Gastrocnemius medialis (tissue), 4 donors: ENCODE measurements around the gene ROBO2. TPM values are rescaled to one million over a fixed set of nuclear protein-coding genes. Genes with fewer than 3 reads are reported as not detected.

Source experiments
- ATAC-seq, 2 donors: fragments of 150-250 bp; one replicate each; pipeline ENCODE4 v1.9.1; 2016
- DNase-seq, 2 donors: peaks; one replicate each; pipeline ENCODE4 v3.0.0-alpha.2; 2019
- H3K27ac ChIP-seq, 4 donors: fragments of 200-600 bp; sonication (generic); 1 replicate in 1 of 4; 2 replicates in 3 of 4; pipeline ENCODE4 v1.5.1; 2016 to 2018; ENCODE audit warnings: mild to moderate bottlenecking in 2 of 4, moderate library complexity in 1 of 4
- H3K27me3 ChIP-seq, 3 donors: fragments of 200-600 bp; sonication (generic) in 2 of 3; 1 replicate in 1 of 3; 2 replicates in 2 of 3; pipeline versions ENCODE4 v1.5.1 to v1.6.0; 2016 to 2019; ENCODE audit warnings: mild to moderate bottlenecking in 1 of 3, moderate library complexity in 1 of 3
- H3K36me3 ChIP-seq, 2 donors: fragments of 200-600 bp; sonication (generic) in 1 of 2; one replicate each; pipeline ENCODE4 v1.5.1; 2017 to 2018
- H3K4me1 ChIP-seq, 2 donors: fragments of 200-600 bp; sonication (generic) in 1 of 2; one replicate each; pipeline ENCODE4 v1.5.1; 2016 to 2017; ENCODE audit warnings: mild to moderate bottlenecking in 2 of 2
- H3K4me3 ChIP-seq, 4 donors: fragments of 200-600 bp; sonication (generic) in 3 of 4; 1 replicate in 1 of 4; 2 replicates in 3 of 4; pipeline ENCODE4 v1.5.1; 2016 to 2019; ENCODE audit warnings: mild to moderate bottlenecking in 2 of 4
- H3K9me3 ChIP-seq, 3 donors: fragments of 200-600 bp; sonication (generic) in 2 of 3; 1 replicate in 1 of 3; 2 replicates in 2 of 3; pipeline ENCODE4 v1.5.1; 2016 to 2019
- POLR2A ChIP-seq, 2 donors: fragments of 450-650 bp; IDR thresholded peaks; one replicate each; pipeline ENCODE4 v1.6.1; 2017; ENCODE audit warnings: antibody characterized with exemption in 2 of 2, mild to moderate bottlenecking in 2 of 2, moderate library complexity in 2 of 2
- in situ Hi-C, 4 donors: fragments of 200-750 bp; cut with MboI; loops; one replicate each; pipeline versions ENCODE4 v1.15.0 to v1.8.0; 2017; ENCODE audit warnings: low sequenced_read_pairs in 4 of 4
- intact Hi-C: fragments of 100-400 bp; cut with DNase I; formaldehyde crosslinking; loops from one replicate; pipeline ENCODE4 v1.15.1; 2023; ENCODE audit warnings: low total_unique reads
- total RNA-seq, 4 donors: library from RNA; depleted of rRNA; stranded (reverse); fragments of >200 nt; gene quantifications; one replicate each; pipeline versions ENCODE4 v1.1.0 to v1.2.3, GENCODE V29; 2016
- TF ChIP-seq, protein P1 (sequence below), 5 experiments: fragments of 450-650 bp in 3 of 5; fragments of 200-600 bp in 2 of 5; sonication (generic) in 2 of 5; IDR thresholded peaks in 4 of 5; conservative IDR thresholded peaks in 1 of 5; 1 replicate in 4 of 5; 2 replicates in 1 of 5; pipeline ENCODE4 v1.5.1; 2016 to 2019; ENCODE audit warnings: antibody characterized with exemption in 5 of 5, mild to moderate bottlenecking in 3 of 5, moderate library complexity in 3 of 5

ROBO2 gene
- total RNA-seq, 4 donors from 2014 or later, result 0.07 TPM; not detected in 3

DNA sequence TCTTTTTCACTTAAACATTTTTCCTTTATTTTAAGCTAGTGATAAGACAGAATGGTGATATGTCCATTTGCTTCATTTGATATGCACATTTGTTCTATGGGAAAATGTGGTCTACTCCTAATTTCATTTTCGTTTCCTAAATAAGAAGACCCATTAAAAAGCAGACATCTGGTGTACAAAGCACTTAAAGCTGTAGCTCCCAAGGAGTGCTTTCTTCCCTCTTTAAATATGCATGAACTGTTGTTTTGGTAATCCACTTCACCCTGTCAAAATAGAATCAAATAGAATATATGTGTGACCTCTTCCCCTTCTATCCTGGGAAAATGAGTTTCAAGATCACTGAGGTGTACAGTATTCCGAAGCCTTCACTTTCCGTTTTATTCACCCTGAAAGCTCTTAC is 182.8 kb downstream of the ROBO2 start:
- no peaks in the 10 kb centered on the region for H3K36me3 ChIP-seq
- in situ Hi-C loops, result no loop called here
- no peaks in the 10 kb centered on the region for H3K27me3 ChIP-seq
- TF ChIP-seq, protein P1, sequence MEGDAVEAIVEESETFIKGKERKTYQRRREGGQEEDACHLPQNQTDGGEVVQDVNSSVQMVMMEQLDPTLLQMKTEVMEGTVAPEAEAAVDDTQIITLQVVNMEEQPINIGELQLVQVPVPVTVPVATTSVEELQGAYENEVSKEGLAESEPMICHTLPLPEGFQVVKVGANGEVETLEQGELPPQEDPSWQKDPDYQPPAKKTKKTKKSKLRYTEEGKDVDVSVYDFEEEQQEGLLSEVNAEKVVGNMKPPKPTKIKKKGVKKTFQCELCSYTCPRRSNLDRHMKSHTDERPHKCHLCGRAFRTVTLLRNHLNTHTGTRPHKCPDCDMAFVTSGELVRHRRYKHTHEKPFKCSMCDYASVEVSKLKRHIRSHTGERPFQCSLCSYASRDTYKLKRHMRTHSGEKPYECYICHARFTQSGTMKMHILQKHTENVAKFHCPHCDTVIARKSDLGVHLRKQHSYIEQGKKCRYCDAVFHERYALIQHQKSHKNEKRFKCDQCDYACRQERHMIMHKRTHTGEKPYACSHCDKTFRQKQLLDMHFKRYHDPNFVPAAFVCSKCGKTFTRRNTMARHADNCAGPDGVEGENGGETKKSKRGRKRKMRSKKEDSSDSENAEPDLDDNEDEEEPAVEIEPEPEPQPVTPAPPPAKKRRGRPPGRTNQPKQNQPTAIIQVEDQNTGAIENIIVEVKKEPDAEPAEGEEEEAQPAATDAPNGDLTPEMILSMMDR (IDR thresholded peaks at IDR 0.05 in 4 of 5, conservative IDR thresholded peaks at IDR 0.05 in 1 of 5), result no peak
- TF ChIP-seq POLR2A (IDR thresholded peaks at IDR 0.05), result no peak
- no peak for DNase-seq
- H3K4me1 ChIP-seq, result no peaks in the 10 kb centered on the region
- ATAC-seq, result no peak
- no peak overlapping the region for H3K4me3 ChIP-seq
- intact Hi-C loops, result no loop called here
- H3K9me3 ChIP-seq, result no peaks in the 10 kb centered on the region
- H3K27ac ChIP-seq, result no peak overlapping the region

- no peaks in the 10 kb centered on the region for H3K9me3 ChIP-seq
- TF ChIP-seq POLR2A (IDR thresholded peaks at IDR 0.05), result no peak
- TF ChIP-seq, protein P1 (IDR thresholded peaks at IDR 0.05 in 4 of 5, conservative IDR thresholded peaks at IDR 0.05 in 1 of 5), result no peak
- in situ Hi-C loops, result no loop called here
- H3K36me3 ChIP-seq, result no peaks in the 10 kb centered on the region
- H3K4me1 ChIP-seq, result no peaks in the 10 kb centered on the region
- H3K27me3 ChIP-seq, result no peaks in the 10 kb centered on the region
- H3K27ac ChIP-seq, result no peak overlapping the region
- DNase-seq (no peak), ATAC-seq (no peak)
- H3K4me3 ChIP-seq, result no peak overlapping the region
- intact Hi-C loops, result no loop called here
Observed at GRCh38 chr3:77227567-77227966, 187.7 kb downstream of the ROBO2 start.

DNA sequence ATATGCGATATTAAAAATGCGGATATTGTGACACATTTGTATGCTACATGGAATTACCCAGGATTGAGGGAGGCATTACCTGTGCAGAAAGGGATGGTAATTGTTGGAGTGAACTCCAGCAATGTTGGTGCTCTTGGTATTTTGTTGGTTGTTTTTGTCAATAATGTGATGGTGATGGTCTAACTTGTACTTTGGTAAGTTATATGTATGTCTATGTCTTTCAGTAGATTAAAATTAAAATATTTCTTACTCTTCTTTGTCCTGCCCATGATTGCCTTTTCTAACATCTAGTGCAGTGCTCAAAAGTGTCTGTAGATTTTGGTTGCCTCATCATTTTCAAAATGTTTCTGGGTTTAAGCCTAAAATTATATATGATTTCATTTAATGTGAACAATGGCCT is 192.7 kb downstream of the ROBO2 start:
- Histone ChIP-seq H3K9me3 (no peaks in the 10 kb centered on the region), H3K4me3 (no peak overlapping the region), H3K27ac (no peak overlapping the region), H3K36me3 (no peaks in the 10 kb centered on the region), H3K4me1 (no peaks in the 10 kb centered on the region), H3K27me3 (no peaks in the 10 kb centered on the region)
- no peak for ATAC-seq
- TF ChIP-seq, protein P1 (IDR thresholded peaks at IDR 0.05 in 4 of 5, conservative IDR thresholded peaks at IDR 0.05 in 1 of 5), result no peak
- no peak for TF ChIP-seq POLR2A (IDR thresholded peaks at IDR 0.05)
- in situ Hi-C loops, result no loop called here
- DNase-seq, result no peak
- intact Hi-C loops, result no loop called here

- intact Hi-C loops (no loop called here), in situ Hi-C loops (no loop called here)
- Histone ChIP-seq H3K27ac (no peak overlapping the region), H3K27me3 (no peaks in the 10 kb centered on the region), H3K9me3 (no peaks in the 10 kb centered on the region), H3K4me3 (no peak overlapping the region), H3K4me1 (no peaks in the 10 kb centered on the region), H3K36me3 (no peaks in the 10 kb centered on the region)
- no peak for DNase-seq
- no peak for ATAC-seq
- no peak for TF ChIP-seq POLR2A (IDR thresholded peaks at IDR 0.05)
- TF ChIP-seq, protein P1 (IDR thresholded peaks at IDR 0.05 in 4 of 5, conservative IDR thresholded peaks at IDR 0.05 in 1 of 5), result no peak
Observed at GRCh38 chr3:77234004-77234403, 194.1 kb downstream of the ROBO2 start.

DNA sequence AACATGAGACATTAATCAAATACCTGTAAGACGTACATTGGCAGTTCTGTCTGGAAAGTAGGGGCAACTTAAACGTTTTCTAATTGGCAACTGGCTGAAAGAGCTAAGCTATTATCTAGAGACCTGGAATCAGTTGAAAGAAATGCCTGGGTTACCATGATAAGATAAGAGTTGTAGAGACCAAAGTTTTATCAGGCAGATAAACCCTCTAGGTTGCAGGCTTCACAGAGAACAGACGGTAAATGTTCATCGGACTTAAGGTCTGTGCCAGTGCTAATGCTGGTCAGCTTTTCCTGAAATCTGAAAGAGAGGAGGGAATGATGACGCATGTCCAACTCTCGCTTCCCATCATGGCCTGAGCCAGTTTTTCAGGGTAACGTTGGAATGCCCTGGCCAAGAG is 196.2 kb downstream of the ROBO2 start:
- TF ChIP-seq, protein P1 (IDR thresholded peaks at IDR 0.05 in 4 of 5, conservative IDR thresholded peaks at IDR 0.05 in 1 of 5), result no peak
- no peak for TF ChIP-seq POLR2A (IDR thresholded peaks at IDR 0.05)
- in situ Hi-C loops (no loop called here), intact Hi-C loops (no loop called here)
- H3K4me1 ChIP-seq, result no peaks in the 10 kb centered on the region
- DNase-seq, result no peak
- no peak overlapping the region for H3K27ac ChIP-seq
- ATAC-seq, result no peak
- no peaks in the 10 kb centered on the region for H3K9me3 ChIP-seq
- H3K4me3 ChIP-seq, result no peak overlapping the region
- H3K36me3 ChIP-seq, result no peaks in the 10 kb centered on the region
- H3K27me3 ChIP-seq, result no peaks in the 10 kb centered on the region
